GM12878 (cell line): ENCODE measurements around the gene LFNG. TPM values are rescaled to one million over a fixed set of nuclear protein-coding genes. Genes with fewer than 3 reads are reported as not detected.

ENCODE experiments used
- ATAC-seq: fragments of 200-7000 bp; cut with Tn5 transposase; 3 replicates; pipeline ENCODE4 v1.9.1; 2020; ENCODE audit warnings: mild to moderate bottlenecking, moderate library complexity
- BruUV-seq: library from RNA; stranded (reverse); fragments of 400-500 nt; replicated peaks from 2 replicates; lab custom pipeline; 2021; lab: Mats Ljungman, UMichigan
- CTCF ChIA-PET: fragments of 300-600 bp; sonication (Branson Sonifier 250); formaldehyde crosslinking; extraction: SDS; loops from one replicate; lab custom pipeline; 2021; ENCODE audit warnings: inconsistent platforms; lab: Yijun Ruan, JAX
- POLR2A ChIA-PET: fragments of 350-600 bp; formaldehyde crosslinking; extraction: SDS; loops from one replicate; lab custom pipeline; 2021; ENCODE audit warnings: inconsistent platforms; lab: Charles Lee
- RAD21 ChIA-PET: fragments of 300-600 bp; sonication (Branson Sonifier 250); formaldehyde crosslinking; loops from one replicate; lab custom pipeline; 2023; ENCODE audit warnings: antibody characterized with exemption; ENCODE audit not compliant: unreplicated experiment; lab: Charles Lee
- SMC1A ChIA-PET: fragments of 300-600 bp; sonication (Branson Sonifier 250); formaldehyde crosslinking; loops from one replicate; lab custom pipeline; 2023; ENCODE audit not compliant: unreplicated experiment, uncharacterized antibody; lab: Charles Lee
- DNase-seq: peaks from one replicate; pipeline ENCODE4 v3.0.0-alpha.2; 2011; ENCODE audit warnings: low read depth, low spot score
- FAIRE-seq: peaks from 3 replicates; lab custom pipeline; 2011; peaks lifted over from hg19 to GRCh38; lab: Jason Lieb, UNC
- H2AFZ ChIP-seq: 2 replicates; pipeline ENCODE4 v1.6.0; 2011; ENCODE audit warnings: low read depth, low read length, control low read depth; ENCODE audit not compliant: control insufficient read depth
- H3K27ac ChIP-seq: 2 replicates; pipeline ENCODE4 v1.5.1; 2011; ENCODE audit warnings: control low read depth; ENCODE audit not compliant: control insufficient read depth, insufficient read depth
- H3K27me3 ChIP-seq, 2 experiments: replicated peaks in 1 of 2; 2 replicates each; pipeline versions ENCODE4 v1.6.0 to v1.6.1; 2011; ENCODE audit warnings: low read length in 1 of 2; ENCODE audit not compliant: control insufficient read depth in 2 of 2, insufficient read depth in 2 of 2
- H3K36me3 ChIP-seq, 2 experiments: 2 replicates each; pipeline ENCODE4 v1.5.1; 2011; ENCODE audit warnings: low read length in 1 of 2; ENCODE audit not compliant: control insufficient read depth in 2 of 2, insufficient read depth in 2 of 2
- H3K4me1 ChIP-seq: 2 replicates; pipeline ENCODE4 v1.6.1; 2011; ENCODE audit warnings: mild to moderate bottlenecking, low read length, moderate library complexity, mixed read lengths; ENCODE audit not compliant: control insufficient read depth, insufficient read depth
- H3K4me2 ChIP-seq: 2 replicates; pipeline ENCODE4 v1.6.0; 2011; ENCODE audit warnings: control low read depth; ENCODE audit not compliant: control insufficient read depth, insufficient read depth
- H3K4me3 ChIP-seq: fragments of 200-600 bp; sonication (generic); 2 replicates; pipeline ENCODE4 v1.5.1; 2016
- H3K79me2 ChIP-seq: 2 replicates; pipeline ENCODE4 v1.6.0; 2011; ENCODE audit warnings: low read length; ENCODE audit not compliant: control insufficient read depth, insufficient read depth
- H3K9ac ChIP-seq: 2 replicates; pipeline ENCODE4 v1.8.0; 2011; ENCODE audit warnings: low read length, control low read depth, mixed read lengths; ENCODE audit not compliant: control insufficient read depth, insufficient read depth
- H3K9me3 ChIP-seq: replicated peaks from 3 replicates; pipeline ENCODE4 v1.5.1; 2011; ENCODE audit warnings: mild to moderate bottlenecking, low read length; ENCODE audit not compliant: control insufficient read depth, insufficient read depth
- H4K20me1 ChIP-seq: 2 replicates; pipeline ENCODE4 v1.6.0; 2011; ENCODE audit not compliant: control insufficient read depth, insufficient read depth
- BCL3 ChIP-seq: IDR thresholded peaks from 2 replicates; pipeline ENCODE4 v1.6.1; 2011; ENCODE audit warnings: borderline replicate concordance, low read depth, mild to moderate bottlenecking, moderate library complexity, low read length; ENCODE audit not compliant: insufficient read depth, poor library complexity, severe bottlenecking
- NFIC ChIP-seq: IDR thresholded peaks from 2 replicates; pipeline ENCODE4 v1.6.1; 2012; ENCODE audit warnings: low read depth, mild to moderate bottlenecking, inconsistent platforms, low read length, moderate library complexity
- TAF1 ChIP-seq: IDR thresholded peaks from 2 replicates; pipeline ENCODE4 v1.6.1; 2011; ENCODE audit warnings: mild to moderate bottlenecking, low read depth, low read length, borderline replicate concordance
- WGBS: methylation state at CpG from one replicate; pipeline ENCODE4 v1.1.6; 2016; ENCODE audit warnings: low lambda C conversion rate; ENCODE audit not compliant: insufficient replicate concordance, insufficient coverage; ENCODE audit errors: missing lambda C conversion rate; 5-methylcytosine and 5-hydroxymethylcytosine counted together
- in situ Hi-C: fragments of 300-500 bp; cut with MboI; formaldehyde crosslinking; loops from 9 replicates; pipeline ENCODE4 v1.14.3; 2018; ENCODE audit warnings: mixed read lengths
- intact Hi-C: fragments of 100-400 bp; cut with micrococcal nuclease; formaldehyde crosslinking; loops from one replicate; pipeline ENCODE4 v1.14.2; 2022; ENCODE audit not compliant: unreplicated experiment
- polyA plus RNA-seq, 11 experiments: library from polyadenylated mRNA; depleted of rRNA in 4 of 11; unstranded in 6 of 11; stranded (reverse) in 5 of 11; fragments of >200 nt; fragmentation: Nextera tagmentation in 4 of 11; fragmentation: Illumina TruSeq in 1 of 11; extraction: Ambion mirVana in 4 of 11; extraction: Trizol in 1 of 11; gene quantifications; 1 replicate in 1 of 11; 2 replicates in 10 of 11; pipeline versions ENCODE4 v1.2.1 to v1.2.3, GENCODE V29; 2011 to 2016; ENCODE audit warnings: inconsistent platforms in 2 of 11, missing spikeins in 2 of 11, low read depth in 1 of 11
- total RNA-seq, 4 experiments: library from RNA; depleted of rRNA in 3 of 4; stranded (reverse); fragments of >200 nt in 3 of 4; fragmentation: Illumina TruSeq in 1 of 4; extraction: Trizol in 1 of 4; gene quantifications; 2 replicates each; pipeline versions ENCODE4 v1.2.1 to v1.2.3, GENCODE V29; 2013 to 2021

LFNG gene
- total and polyA plus RNA-seq, 10 of the 15 experiments (the other 5 are each of a cell fraction or from before 2014, with no cell fraction given): 0.09 to 0.68 (median 0.33) TPM; not detected in 2

GRCh38 chr7:2575733-2576340 is 56.3 kb downstream of the LFNG start:
- Histone ChIP-seq H3K4me3 (no peak overlapping the region), H3K79me2 (no peaks in the 10 kb centered on the region), H2AFZ (no peak overlapping the region), H3K27ac (no peak overlapping the region), H4K20me1 (no peaks in the 10 kb centered on the region), H3K4me2 (no peak overlapping the region), H3K36me3 (peaks cover 2 to 5% of the 10 kb centered on the region in 2 experiments; a peak in 2 of 4 replicates), H3K4me1 (no peaks in the 10 kb centered on the region), H3K9me3 (no peaks in the 10 kb centered on the region), H3K27me3 (no peaks in the 10 kb centered on the region), H3K9ac (no peak overlapping the region)
- intact Hi-C loops: no loop called here
- CTCF ChIA-PET: interaction anchor here (1.0 to 1.3 kb wide), 2 partner anchors 20 to 134 kb away, joined by 3 to 5 read pairs; no protein-coding TSS in a partner anchor
- POLR2A ChIA-PET: no interaction called here
- FAIRE-seq (no peak), DNase-seq (no peak), ATAC-seq (no peak)
- WGBS: 91% methylated on average over 21 of the region's 21 CpGs
- RAD21 ChIA-PET: no interaction called here
- in situ Hi-C loops: no loop called here
- no peak for TF ChIP-seq NFIC
- TF ChIP-seq BCL3: peak; percentile 16
- TF ChIP-seq TAF1: no peak
- BruUV-seq: no TSS peak
- SMC1A ChIA-PET: no interaction called here
